Measurements from ENCODE around the gene ELOB.

ELOB gene

DNA sequence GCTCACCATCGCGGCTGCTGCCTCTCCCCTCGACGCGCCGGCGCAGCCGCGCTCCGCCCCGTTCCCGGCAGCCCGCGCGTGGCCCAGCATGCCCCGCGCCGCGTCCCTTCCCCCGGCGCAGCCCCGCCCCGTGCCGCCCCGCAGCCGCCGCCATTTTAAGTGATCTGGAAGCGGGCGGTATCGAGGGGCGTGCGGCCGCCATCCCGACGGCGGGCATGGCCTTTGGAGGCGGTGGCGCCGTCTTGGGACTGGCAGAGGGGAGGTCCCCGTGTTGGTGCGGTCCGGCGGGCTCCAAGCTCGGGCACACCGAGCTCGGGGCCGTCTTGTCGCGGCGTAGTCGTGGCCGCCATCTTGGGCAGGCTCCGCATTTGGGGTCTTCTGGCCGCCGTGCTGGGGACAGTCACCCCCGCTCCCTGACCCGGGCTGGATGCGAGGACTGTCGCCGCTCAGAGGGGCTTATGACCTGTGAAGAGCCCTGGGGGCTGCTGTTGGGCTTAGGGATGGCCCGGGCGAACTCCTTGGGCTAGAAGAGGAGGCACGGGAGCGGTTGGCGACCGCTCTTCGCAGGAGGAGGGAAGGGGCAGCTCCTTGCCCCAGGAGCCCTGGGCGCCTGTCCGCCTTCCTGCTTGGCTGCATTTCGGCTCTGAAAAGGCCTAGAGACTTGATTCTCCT lies at the start of gene ELOB:
Gene ELOB (minus strand): TSS at position 50 of the 672 bp plus-strand sequence. CDS start 41 bp downstream, at position 9.
- DNase-seq, result peak; percentile 87

- no peak for DNase-seq
These were observed 48.8 kb upstream of the ELOB start for GRCh38 chr16:2825906-2826305.

DNA sequence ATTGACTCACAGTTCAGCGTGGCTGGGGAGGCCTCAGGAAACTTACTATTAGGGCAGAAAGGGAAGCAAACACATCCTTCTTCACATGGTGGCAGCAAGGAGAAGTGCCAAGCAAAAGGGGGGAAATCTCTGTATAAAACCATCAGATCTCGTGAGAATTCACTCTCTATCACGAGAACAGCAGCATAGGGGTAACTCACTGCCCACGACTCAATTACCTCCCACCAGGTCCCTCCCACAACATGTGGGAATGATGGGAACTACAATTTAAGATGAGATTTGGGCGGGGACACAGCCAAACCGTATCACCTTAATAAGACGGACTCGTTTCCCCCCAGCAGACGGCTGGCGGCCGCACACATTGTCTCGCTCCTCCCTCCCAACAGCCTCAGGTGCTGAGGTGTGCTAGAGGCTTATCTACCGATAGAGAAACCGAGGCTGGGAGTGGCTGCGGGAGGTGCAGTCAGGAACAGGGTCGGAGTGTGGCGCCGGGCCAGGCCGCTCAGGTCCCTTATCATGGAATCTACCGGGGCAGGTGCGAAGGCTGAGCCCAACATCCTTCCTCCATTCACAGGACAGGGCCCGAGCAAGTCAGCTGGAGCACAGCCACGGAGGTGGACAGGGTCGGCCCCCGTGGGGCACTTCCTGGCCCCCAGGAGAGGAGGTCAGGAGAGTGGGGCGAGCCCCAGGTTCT lies 48.1 kb upstream of the ELOB start:
- no peak for DNase-seq

DNA sequence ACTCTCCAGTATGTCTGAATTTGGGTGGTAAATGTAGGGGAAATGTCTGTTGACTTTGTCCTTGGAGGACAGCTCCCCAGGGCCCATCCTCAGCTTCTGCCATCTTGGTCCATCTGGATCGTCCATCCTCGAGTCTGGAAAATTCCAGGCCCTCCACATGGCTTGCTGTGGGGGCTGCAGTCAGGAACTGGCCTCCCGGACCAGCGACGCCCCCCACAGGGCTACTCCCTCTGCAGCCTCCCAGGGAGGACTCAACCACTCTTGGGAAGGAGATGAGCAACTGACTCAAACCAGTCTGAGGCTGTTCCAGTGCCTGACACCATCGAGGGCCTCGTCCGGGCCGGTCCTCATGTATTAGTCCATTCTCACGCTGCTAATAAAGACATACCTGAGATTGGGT lies 47.5 kb upstream of the ELOB start:
- no peak for DNase-seq

DNA sequence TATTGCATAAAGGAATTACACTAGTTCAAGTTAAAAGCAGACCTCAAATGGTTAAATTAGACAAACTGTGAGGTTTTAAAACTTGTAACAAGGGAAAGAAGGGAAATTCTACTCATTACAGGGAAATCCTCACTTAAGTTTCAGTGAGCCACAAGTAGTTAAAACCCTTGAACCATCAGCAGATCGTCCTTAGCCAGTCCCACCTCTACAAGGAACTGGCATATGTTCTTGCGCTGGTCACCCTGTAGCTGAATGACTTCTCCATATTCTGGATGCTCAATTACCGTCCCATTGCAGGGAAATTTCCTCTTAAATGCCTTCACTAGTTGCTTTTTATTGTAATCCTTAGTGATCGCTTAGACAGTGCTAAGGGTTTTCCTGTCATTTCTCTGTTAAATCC lies 45.4 kb upstream of the ELOB start:
- no peak for DNase-seq

- no peak for DNase-seq
These were observed 45.0 kb upstream of the ELOB start for GRCh38 chr16:2822158-2822495.

DNA sequence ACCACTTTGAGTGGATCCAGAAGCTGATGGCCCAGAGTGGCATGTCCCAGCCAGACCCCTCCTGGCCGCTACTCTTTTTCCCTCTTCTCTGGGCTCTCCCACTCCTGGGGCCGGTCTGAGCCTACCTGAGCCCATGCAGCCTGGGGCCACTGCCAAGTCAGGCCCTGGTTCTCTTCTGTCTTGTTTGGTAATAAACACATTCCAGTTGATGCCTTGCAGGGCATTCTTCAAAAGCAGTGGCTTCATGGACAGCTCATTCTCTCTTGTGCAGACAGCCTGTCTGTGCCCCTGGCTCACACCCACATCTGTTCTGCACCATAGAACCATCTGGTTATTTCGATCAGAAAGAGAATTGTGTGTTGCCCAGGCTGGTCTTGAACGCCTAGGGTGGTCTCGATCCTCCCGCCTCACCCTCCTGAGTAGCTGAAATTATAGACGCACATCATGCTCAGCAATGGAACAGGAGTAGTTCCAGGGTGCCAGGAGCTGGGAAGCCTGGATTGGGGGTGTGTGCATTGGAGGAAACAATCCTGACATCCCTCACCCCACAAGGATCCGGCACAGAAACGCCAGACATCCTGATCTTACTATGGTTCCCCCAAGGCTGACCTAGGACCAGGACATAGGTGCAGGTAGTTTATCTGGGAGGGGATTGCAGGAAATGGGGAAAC lies 44.5 kb upstream of the ELOB start:
- no peak for DNase-seq

- no peak for DNase-seq
These were observed 43.9 kb upstream of the ELOB start for GRCh38 chr16:2820836-2821486.

DNA sequence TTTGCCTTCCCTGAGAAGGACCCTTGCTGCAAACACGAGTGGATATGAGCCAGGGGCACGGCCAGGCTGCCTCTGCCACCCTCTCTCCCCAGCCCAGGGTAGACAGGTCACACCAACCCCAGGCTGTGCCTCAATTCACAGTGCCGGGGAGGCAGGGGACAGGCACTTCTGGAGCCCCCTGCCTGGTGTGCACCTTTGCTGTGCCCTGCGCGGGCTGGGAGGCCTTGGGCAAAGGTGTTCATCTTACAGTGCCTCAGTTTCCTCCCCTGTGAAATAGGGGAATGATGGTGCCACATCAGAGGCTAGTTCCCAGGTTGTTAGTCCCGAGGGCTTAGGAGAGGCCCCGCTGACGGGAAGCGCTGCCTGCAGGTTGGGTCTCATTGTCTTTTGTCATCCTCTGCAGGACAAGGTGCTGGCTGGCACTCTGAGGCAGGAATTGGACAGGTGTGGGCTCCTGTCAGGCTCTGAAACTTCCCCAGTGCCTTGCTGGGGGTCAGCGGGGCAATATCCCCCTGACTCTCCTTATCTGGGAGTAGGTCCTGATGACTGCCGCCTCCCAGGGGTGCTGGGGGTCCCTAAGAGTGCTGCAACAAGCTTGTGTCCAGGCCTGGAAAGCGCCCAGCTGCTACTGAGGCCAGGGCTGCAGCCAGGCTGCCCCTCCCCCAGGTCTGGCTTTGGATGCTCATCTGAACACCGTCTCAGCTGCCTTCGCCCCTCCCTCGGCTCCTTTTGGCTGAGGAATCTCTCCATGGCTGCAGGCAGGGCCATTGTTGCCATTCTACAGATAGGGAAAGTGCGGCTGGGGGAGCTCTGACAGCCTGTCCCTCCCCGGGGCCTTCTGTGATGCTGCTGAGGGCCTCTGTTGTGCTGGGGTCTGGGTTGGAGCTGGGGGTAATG lies 43.1 kb upstream of the ELOB start:
- DNase-seq, result no peak

- no peak for DNase-seq
These were observed 42.3 kb upstream of the ELOB start for GRCh38 chr16:2819179-2819938.

DNA sequence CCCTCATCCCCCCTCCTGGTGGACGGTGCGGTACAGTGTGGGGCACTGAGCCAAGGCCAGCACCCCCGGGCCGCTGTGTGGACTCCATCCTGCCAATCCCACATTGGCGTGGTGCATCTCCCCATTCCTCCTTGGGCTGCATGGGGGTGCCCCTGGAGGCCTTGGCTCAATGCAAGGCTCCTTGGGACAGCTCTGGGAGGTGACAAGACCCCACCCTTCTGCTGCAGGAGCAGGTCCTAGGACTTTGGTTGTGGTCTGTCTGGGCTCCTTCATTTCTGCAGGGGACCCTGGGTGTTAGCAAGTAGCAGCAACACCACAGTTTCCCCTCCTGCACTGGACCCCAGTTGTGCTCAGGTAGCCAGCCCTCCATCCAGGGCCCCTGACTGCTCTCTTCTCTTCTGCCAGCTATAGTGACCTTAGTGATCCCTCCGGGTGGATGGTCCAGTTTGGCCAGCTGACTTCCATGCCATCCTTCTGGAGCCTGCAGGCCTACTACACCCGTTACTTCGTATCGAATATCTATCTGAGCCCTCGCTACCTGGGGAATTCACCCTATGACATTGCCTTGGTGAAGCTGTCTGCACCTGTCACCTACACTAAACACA lies 41.3 kb upstream of the ELOB start:
- DNase-seq, result no peak

DNA sequence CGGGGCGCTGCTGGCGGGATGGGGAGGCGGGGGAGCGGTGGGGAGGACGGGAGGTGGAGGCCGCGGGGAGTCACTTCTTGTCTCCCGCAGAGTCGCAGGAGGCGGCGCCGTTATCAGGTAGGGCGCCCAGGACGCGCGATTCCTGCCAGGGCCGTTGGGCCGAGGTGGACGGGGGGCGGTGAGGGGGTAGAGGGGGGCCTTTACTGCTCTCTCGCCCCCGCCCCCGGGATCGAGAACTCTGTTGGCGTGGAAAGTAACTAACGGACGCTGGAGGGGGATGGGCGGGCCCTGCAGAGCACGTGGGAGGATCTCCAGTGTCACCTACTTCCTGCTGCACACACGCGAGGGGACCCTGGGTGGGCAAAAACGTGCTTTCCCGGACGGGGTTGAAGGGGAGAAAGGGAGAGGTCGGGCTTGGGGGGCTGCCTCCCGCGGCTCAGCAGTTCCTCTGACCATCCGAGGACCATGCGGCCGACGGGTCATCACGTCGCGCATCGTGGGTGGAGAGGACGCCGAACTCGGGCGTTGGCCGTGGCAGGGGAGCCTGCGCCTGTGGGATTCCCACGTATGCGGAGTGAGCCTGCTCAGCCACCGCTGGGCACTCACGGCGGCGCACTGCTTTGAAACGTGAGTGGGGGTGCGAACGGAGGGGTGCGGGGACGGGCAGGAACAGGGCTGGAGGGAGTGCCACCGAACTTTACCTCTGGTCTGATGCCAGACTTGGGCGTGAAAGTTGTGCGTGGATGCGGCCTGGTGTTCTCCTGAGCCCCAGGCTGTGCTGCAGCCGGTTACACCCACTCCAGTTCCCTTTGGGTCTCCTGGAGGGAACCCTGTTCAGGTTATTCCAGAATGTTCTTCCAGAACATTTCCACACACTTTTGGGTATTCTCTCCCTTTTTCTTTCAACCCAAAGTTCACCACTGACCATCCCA lies 40.5 kb upstream of the ELOB start:
- DNase-seq, result peak in 1 of 2 donors; percentile 10

DNA sequence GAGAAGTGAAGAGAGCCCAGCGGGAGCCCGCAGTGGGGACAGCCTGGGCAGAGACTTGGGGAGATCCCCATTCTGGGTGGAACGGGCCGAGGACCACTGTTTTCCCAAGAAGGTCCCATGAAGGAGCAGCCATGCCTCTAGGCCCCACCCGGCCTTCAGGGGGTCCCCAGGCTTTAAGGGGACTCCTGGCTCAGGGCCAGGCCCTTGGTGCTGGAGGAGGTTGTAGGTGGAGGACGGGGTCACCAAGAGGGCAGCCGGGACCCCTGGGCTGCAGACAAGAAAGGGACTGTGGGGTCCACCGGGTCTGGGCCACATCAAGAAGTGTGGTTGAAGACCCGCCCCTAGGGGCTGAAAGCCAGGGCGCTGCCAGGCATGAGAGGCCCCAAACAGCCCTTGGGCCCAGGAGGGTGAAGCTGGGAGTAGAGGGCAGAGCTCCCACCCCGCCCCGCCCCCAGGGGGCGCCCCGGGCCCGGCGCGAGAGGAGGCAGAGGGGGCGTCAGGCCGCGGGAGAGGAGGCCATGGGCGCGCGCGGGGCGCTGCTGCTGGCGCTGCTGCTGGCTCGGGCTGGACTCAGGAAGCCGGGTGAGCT lies 39.8 kb upstream of the ELOB start, which contains the start of gene PRSS21:
Gene PRSS21 (plus strand): TSS at position 487 of the 589 bp plus-strand sequence. CDS start 32 bp downstream, at position 519.
- DNase-seq, result peak in 1 of 2 donors; percentile 22

- DNase-seq, result no peak
These were observed 38.3 kb upstream of the ELOB start for GRCh38 chr16:2815299-2815771.

DNA sequence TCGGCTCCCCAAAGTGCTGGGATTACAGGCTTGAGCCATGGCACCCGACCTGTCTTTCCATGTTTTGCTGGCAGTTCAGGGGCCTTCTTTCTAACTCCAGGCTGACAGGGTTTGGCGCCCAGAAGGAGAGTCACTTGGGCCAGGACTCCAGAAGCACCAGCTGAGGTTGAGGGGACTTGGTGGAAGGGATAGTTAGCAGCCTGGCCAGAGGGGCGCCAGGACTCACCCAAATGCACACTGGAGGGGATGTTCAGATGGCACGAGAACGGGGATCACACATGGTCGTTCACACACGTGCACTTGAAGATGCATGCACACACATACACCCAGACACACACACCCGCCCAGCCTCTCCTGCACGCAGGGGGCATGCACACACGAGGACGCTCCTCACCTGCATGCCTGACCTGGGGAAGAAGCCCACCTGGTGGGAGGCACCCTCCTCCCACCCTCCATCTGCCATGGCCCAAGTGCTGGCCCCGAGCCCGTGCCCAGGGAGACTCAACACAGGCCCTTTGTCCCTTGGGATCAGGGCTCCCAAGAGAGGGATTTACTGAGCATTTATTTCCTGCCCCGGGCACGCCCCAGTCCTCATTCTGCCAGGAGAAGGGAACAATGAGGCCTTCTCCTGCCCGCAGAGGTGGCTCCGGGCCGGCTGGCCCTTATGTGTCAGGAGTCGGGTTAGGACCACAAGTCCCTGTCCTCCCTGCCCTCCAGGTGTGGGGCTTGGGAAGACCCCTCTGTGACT lies 37.6 kb upstream of the ELOB start:
- no peak for DNase-seq

GRCh38 chr16:2813771-2814221 lies 36.7 kb upstream of the ELOB start:
- no peak for DNase-seq

DNA sequence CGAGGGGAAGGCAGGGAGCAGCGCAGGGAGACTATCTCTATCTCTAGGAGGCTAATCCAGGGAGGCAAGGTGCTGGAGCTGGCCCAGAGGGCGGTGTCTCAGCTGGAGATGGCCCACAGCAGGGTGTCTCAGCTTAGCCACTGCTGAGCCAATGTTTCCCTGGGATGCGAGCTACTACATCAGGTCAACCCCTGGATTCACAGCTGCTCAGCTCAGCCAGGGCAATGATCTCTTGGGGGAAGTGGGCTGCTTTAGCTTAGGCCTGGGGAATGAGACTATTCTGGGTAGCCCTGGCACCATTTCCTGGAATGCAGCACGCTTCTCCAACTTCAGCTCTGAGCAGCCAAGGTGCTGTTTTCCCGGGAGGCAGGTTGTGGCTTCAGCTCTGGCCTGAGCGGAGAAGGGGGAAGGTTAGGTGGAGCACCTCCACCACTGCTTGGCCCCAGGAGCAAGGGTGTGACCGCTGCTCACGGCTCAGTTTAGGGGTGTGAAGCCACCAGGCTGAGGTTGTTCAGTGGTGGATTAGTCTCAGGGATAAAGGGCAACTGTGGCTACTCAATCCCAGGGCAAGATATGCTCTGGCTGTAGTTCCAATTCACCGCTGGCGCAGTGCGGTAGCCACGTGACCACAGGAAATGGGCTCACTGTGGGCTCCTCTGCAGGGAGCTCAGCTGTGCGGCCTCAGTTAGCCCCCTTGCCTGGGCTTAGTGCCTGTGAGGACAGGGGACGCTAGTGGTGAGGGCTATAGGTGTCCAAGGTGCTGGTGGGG lies 34.8 kb upstream of the ELOB start:
- no peak for DNase-seq

GRCh38 chr16:2810651-2811050 lies 33.6 kb upstream of the ELOB start:
- no peak for DNase-seq
